B cell (primary cell): ENCODE results near the gene PLXNA1.

Experiments
- EZH2 ChIP-seq: IDR thresholded peaks from 2 replicates; pipeline ENCODE4 v1.6.1; 2012; ENCODE audit warnings: borderline replicate concordance, low read depth, mild to moderate bottlenecking, moderate library complexity, low read length; ENCODE audit not compliant: insufficient read depth, poor library complexity, severe bottlenecking
- TF ChIP-seq, protein P1 (sequence below): fragments of 200-600 bp; IDR thresholded peaks from one replicate; pipeline ENCODE4 v1.8.0; 2022; ENCODE audit warnings: antibody characterized with exemption, mild to moderate bottlenecking

DNA sequence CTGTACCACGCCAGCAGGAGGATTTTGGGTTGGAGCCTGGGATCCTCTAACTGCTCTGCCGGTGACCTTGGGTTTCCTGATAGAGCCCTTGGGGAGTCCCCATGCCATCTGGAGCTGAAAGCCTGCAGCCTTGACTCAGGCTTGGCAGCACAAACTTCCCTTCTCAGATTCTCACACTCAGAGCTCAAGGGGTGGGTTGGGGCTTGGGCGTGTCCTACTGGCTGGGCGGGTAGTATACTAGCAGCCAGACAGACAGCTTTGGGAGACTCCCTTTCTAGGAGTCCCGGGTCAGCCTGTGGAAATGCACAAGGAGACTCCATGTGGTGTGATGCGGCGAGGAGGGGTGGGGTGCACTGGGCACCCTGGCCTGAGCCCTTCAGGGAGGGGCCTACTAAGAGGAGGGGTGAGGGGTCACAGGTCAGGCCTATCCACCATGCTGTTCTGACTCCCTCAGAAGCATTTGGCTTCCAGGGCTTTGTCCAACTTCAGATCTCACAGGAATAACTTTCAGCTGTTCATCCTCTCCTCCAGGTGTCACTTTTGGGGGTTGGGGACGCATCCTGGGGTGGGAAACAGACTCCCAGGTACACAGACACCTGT lies 21.6 kb upstream of the PLXNA1 start:
- TF ChIP-seq, protein P1, sequence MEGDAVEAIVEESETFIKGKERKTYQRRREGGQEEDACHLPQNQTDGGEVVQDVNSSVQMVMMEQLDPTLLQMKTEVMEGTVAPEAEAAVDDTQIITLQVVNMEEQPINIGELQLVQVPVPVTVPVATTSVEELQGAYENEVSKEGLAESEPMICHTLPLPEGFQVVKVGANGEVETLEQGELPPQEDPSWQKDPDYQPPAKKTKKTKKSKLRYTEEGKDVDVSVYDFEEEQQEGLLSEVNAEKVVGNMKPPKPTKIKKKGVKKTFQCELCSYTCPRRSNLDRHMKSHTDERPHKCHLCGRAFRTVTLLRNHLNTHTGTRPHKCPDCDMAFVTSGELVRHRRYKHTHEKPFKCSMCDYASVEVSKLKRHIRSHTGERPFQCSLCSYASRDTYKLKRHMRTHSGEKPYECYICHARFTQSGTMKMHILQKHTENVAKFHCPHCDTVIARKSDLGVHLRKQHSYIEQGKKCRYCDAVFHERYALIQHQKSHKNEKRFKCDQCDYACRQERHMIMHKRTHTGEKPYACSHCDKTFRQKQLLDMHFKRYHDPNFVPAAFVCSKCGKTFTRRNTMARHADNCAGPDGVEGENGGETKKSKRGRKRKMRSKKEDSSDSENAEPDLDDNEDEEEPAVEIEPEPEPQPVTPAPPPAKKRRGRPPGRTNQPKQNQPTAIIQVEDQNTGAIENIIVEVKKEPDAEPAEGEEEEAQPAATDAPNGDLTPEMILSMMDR, result no peak
- no peak for TF ChIP-seq EZH2
